GM19043 (cell line): ENCODE measurements around the gene PHF21B.
"Not testable (repeated sequence)": the region's sequence is repeated elsewhere in the genome, so short reads cannot be mapped to it uniquely, and the experiment has no call there.

ENCODE experiments used
- ATAC-seq: cut with Tn5 transposase; IDR thresholded peaks from one replicate; pipeline ENCODE4 v1.9.1; 2021; ENCODE audit warnings: low read depth; ENCODE audit not compliant: unreplicated experiment

PHF21B gene

DNA sequence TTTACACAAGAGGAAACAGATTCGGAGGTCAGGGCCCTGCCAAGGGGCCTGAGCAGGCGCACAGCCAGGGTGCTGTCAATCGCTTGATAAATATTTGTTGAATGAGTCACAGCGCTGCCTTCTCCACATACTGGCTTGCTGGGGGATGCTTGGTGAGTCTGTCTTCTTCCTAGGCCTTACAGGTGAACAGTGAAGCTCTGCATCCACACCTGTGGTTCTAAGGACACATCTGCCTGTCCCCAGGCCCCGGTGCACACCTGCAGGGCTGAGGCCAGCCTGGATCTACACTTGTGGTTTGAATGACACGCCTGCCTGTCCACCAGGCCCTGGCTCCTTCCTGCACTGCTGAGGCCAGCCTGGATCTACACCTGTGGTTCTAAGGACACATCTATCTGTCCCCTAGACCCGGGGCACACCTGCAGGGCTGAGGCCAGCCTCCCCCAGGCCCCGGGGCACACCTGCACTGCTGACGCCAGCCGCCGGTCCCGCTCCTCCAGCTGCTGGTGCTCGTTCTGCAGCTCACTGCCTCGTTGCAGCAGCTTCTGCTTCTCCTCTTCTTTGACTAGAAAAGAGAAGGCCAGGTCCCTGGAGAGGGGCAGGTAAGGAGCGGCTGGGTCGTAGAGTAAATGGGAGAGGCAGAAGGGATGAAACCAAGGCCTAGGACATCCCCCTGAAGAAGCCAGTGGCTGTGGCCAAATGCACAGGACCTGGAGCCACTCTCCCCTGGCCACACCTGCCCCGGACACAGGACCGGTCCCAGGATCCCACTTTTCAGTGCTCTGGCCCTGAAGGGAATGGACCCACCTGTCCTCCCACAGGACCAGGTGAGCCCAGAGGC lies 124.6 kb downstream of the PHF21B start:
- no peak for ATAC-seq

DNA sequence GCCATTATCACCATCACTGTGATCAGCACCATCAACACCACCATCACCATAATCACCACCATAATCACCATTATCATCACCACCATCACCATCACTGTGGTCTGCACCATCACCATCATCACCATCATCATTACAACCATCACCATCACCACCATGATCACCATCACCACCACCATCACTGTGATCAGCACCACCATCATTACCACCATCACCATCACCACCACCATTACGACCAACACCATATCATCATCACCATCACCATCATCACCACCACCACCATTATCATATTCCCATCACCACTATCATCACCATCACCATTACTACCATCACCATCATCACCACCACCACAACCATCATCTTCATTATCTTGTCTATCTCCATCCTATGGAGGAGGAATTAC lies 125.2 kb downstream of the PHF21B start:
- ATAC-seq, result no peak

DNA sequence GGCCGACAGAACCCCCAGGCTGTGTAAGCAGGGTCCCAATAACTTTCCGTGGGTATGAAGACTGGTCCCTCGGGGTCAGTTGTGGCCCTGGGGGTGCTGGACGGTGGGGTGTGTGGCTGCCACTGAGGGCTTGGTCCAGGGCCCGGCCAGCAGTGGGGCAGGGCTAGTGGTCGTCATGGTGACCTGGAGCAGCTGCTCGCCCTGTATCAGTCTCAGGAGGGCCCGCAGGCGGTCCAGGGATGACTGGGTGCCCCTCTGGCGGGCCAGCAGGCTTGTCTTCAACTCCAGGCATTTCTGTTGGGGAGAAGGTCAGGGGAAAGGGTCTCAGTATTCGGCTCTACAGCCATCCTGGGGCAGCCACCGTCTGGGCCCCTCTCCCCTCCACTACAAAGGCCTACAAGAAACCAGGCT lies 126.8 kb downstream of the PHF21B start:
- ATAC-seq, result no peak

DNA sequence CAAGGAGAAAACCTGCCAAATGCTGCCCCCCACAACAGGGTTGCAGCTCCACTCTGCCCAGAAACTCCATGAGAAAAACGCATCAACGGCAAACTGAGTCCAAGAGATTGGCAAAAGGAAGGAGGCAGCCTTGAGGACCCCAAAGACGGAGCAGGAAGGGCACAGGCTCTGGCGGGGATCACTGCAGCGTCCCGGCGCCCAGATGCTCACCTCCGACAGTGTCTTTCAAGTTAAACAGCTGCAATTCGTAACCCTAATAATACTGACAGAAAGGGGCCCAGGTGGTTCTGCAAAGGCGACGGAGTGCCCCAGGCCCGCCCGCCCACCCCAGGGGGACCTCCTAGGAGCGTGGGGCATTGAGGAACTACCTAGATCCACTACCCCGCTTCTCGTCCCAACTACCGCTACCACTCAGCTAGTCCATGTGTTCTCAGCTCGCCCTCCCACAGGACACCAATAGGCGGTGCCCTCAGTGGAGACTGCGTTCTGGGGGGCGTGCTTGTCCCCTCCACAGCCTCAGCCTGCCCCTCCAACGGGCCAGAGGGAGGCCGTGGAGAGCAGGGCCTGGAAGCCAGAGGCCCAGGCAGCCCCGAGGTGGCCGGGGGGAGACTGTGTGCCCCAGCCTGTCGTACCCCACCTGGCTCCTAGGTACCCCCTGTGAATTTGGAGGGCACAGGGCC lies 127.4 kb downstream of the PHF21B start:
- no peak for ATAC-seq

DNA sequence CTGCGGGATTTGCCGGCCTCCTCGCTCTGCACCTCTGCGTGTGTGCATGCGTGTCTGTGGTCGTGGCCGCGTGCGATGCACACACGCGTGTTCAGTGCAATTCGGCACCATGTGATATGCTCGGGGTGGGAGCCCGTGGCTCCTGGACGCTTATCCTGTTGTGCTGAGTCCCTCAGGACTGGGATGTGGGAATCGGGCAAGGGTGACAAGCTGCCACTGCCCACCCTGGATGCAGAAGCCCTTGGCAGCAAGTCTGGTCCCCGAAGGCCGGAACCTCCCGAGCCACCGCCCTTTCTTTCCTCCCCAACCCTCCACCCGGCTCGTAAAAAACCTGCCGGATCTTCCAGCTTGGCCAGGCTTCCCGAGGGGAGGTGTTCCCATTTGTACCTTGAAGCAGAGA lies 128.2 kb downstream of the PHF21B start:
- no peak for ATAC-seq

DNA sequence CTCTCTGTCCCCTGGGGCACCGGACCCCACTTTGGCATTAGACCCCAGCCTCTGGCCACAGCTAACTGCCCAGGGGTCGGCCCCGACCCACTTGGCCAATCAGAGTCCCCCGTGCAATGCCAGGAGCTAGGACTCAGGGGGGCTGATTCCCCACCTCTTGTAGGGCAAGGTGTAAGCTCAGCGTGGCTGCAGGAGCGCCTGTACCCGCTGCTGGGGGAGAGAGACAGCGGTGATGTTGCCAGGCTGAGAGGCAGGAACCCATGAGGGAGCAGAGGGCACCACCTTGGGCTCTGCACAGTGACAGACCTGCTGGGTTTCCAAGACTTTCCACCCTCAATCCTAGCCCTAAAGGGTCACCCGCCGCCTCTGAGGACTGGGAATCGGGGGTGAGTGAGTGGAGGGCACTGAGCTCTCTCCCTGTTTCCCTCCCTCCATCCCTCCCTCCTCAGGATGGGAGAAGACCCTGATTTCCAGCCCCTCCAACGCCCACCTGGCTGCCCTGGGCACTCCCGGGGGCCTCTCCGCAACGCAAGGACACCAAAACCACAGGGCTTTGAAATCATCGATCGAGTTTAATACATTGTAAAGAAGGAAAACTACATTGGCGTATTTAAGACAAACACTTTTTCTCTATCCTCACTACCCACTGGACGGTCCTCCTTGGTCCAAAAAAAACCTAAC lies 129.1 kb downstream of the PHF21B start:
- no peak for ATAC-seq

GRCh38 chr22:44879301-44879680 lies 130.5 kb downstream of the PHF21B start:
- no peak for ATAC-seq

DNA sequence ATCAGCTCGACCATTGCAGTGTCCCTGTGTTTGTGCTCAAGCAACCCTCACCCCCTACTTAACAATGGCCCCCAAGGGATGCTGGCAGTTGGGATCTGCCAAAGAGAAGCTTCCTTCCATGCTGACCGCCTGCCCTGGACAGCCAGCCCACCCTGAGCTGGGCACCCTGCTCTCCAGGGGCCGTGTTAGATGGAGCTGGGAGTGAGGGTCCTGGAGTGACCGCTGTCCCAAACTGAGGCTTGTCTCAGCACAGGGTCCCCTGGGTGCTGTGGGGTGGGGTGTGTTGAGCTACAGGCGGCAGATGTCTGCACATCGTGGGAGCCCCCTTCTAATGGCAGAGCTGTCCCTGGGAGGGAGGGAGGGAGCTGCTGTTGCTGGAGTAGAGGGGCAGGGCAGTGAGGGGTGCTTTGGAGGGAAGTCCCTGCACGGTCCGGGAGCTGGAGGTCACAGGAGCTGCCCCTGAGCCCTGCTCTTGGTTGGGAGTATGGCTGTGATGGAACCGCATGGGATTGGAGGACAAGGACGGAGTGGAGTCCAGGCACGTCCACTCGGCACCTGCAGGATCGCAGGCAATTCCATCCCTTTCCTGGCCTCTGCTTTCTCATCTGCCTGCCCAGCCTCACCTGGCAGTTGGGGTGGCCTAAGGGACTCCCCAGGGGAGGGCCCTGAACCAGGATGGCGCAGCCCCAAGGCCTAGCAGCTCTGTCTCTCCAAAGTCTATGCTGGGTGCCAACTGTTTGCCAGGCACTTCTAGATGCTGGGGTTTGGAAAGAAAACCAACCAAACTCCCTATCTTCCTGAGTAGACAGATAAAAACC lies 131.1 kb downstream of the PHF21B start:
- ATAC-seq, result no peak

DNA sequence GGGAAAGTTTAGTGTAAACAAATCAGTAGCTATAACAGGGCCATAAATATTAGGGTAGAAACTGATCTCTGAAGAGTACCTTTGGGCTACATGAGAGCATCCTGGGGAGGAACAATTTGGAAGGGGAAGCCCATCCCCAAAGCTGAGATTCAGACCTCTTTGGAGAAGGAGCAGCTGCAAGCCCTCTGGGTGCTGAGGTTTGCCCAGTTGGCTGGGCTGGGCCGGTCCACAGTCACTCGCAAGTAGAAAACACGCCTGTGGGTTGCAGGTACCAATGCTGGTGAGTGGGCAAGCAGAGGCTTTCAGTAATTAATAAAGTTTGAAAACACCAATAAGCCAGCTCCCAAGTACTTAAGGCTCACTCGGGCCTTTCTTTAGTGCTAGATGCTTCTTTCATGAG lies 132.9 kb downstream of the PHF21B start:
- ATAC-seq, result no peak

- no peak for ATAC-seq
Observed at GRCh38 chr22:44871782-44872181, 138.0 kb downstream of the PHF21B start.

- ATAC-seq, result no peak
Observed at GRCh38 chr22:44870021-44870420, 139.8 kb downstream of the PHF21B start.

DNA sequence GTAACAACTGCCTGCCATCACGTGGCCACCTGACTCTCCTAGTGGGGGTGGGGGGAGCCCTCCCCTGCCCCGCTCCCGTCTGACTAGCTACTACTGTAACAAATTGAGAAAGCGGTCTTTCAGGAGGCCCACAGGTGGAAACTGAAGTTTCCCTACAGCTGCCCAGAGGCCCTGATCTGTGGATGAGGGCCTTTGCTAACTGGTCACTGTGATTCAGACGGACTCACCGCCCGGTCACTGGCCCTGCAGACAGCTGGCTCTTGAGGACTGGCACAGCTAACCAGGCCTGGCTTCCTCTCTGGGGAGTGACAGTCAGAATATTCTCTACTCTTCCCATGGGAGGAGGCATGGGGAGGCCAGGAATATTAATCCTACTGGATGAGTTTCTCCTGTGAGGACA lies 140.6 kb downstream of the PHF21B start:
- ATAC-seq, result no peak

DNA sequence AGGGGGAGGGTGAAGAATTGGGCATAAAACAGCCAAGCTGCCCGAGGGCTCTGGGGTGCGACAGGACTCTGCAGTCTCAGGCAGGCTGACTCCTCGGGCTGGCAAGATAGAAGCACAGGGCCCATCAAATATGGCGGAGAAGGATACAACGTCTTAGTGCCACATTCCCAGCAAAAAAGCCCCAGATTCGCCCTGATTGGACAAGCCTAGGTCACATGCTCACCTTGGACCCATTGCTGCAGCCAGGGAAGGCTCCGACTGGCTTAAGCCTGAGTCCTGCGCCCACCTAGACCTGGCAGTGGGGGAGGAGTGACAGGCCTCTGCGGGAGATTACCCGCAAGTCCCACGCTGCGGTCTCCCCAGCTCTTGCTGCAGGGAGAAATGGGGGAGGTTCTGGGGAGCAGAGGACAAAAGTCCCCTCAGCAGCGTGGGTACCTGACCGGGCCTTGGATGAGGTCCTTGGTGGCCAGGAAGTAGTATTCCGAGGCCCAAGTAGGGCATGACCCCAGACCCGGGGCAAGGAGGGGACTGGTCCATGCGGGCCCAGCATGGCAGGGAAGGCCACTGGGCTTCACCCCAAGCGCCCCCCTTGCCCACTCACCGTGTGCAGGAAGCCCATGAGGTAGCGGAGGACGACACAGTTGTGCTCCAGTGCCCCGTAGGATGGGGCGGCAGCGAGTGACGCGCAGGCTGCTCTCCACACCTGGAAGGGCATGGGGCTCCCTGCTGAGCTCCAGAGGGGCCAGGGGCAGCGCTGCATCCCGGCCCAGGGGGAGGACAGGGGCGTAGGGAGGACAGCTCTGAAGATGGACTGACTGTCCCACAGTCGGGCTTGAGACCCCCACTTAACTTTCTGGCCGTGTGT lies 144.4 kb downstream of the PHF21B start:
- no peak for ATAC-seq

GRCh38 chr22:44862981-44863860 lies 146.6 kb downstream of the PHF21B start:
- ATAC-seq, result no peak

DNA sequence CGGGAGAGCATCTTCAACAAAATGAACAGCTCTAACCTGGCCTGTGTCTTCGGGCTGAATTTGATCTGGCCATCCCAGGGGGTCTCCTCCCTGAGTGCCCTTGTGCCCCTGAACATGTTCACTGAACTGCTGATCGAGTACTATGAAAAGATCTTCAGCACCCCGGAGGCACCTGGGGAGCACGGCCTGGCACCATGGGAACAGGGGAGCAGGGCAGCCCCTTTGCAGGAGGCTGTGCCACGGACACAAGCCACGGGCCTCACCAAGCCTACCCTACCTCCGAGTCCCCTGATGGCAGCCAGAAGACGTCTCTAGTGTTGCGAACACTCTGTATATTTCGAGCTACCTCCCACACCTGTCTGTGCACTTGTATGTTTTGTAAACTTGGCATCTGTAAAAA lies 147.5 kb downstream of the PHF21B start:
- no peak for ATAC-seq

DNA sequence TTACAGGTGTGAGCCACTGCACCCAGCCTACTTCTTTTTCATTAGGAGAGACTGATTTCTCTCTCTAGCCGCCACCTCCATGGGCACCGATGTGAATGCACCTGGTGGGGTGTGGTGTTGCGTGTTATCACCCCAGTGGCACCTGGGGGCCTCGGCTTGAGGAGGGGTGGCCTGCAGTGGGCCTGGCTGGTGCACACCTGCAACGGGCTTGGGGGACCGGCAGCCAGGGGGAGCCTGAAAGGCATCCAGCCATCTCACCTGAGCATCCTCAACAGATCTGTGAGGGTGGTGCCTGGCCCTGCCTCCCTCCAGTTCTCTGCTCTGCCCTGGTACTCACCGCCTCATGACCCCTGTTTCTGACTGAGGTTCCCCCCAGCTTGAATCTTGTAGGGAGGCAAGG lies 148.6 kb downstream of the PHF21B start:
- no peak for ATAC-seq

- no peak for ATAC-seq
Observed at GRCh38 chr22:44860311-44860710, 149.5 kb downstream of the PHF21B start.

- ATAC-seq, result no peak
Observed at GRCh38 chr22:44859641-44860040, 150.2 kb downstream of the PHF21B start.

GRCh38 chr22:44858819-44859218 lies 151.0 kb downstream of the PHF21B start:
- not testable (repeated sequence) for ATAC-seq
